GM12872 (cell line): Measurements from ENCODE around the gene SPARCL1.

Experiments used
- CTCF ChIP-seq: IDR thresholded peaks from 3 replicates; pipeline ENCODE4 v1.5.1; 2011; ENCODE audit warnings: low read depth, mild to moderate bottlenecking, low read length, moderate library complexity; ENCODE audit not compliant: insufficient read depth

The SPARCL1 gene

GRCh38 chr4:87511500-87511899 is 17.7 kb downstream of the SPARCL1 start:
- TF ChIP-seq CTCF = no peak

GRCh38 chr4:87510747-87511146 is 18.4 kb downstream of the SPARCL1 start:
- TF ChIP-seq CTCF = no peak

GRCh38 chr4:87506974-87507701 is 22.0 kb downstream of the SPARCL1 start:
- TF ChIP-seq CTCF = no peak

- peak; percentile 31; the same call in 2 of the 3 replicates for TF ChIP-seq CTCF
Observed at GRCh38 chr4:87505862-87506261, 23.3 kb downstream of the SPARCL1 start.

- TF ChIP-seq CTCF = no peak
Observed at GRCh38 chr4:87502580-87503238, 26.5 kb downstream of the SPARCL1 start.

GRCh38 chr4:87500092-87500462 is 29.1 kb downstream of the SPARCL1 start:
- TF ChIP-seq CTCF = no peak

GRCh38 chr4:87499403-87500091 is 29.6 kb downstream of the SPARCL1 start:
- no peak for TF ChIP-seq CTCF
